HepG2 (cell line): ENCODE results near the gene STAT1. TPM values are rescaled to one million over a fixed set of nuclear protein-coding genes. Genes with fewer than 3 reads are reported as not detected.

ENCODE experiments used
- CBX1 ChIP-seq: IDR thresholded peaks from one replicate; pipeline ENCODE4 v1.6.1; 2016; ENCODE audit warnings: antibody characterized with exemption, low read depth
- ELF4 ChIP-seq: sonication (generic); formaldehyde crosslinking; IDR thresholded peaks from 2 replicates; pipeline ENCODE4 v1.5.0; 2020; ENCODE audit warnings: missing genetic modification reagents, mild to moderate bottlenecking, moderate library complexity, borderline replicate concordance
- GTF3A ChIP-seq: sonication (generic); formaldehyde crosslinking; conservative IDR thresholded peaks from 2 replicates; pipeline ENCODE4 v1.4.0; 2020; ENCODE audit warnings: mild to moderate bottlenecking, missing genetic modification reagents
- PRPF4 ChIP-seq: fragments of 200-400 bp; formaldehyde crosslinking; IDR thresholded peaks from 2 replicates; pipeline ENCODE4 v1.6.1; 2016; ENCODE audit warnings: low read length, low read depth; ENCODE audit not compliant: poor library complexity, severe bottlenecking
- RARG ChIP-seq: sonication (generic); formaldehyde crosslinking; IDR thresholded peaks from 2 replicates; pipeline ENCODE4 v1.4.0; 2020; ENCODE audit warnings: low read depth, mild to moderate bottlenecking, missing genetic modification reagents
- TEAD3 ChIP-seq: optimal IDR thresholded peaks from 2 replicates; pipeline ENCODE3; 2016; ENCODE audit warnings: borderline replicate concordance
- ZBTB49 ChIP-seq: sonication (generic); formaldehyde crosslinking; IDR thresholded peaks from 2 replicates; pipeline ENCODE4 v1.4.0; 2020; ENCODE audit warnings: missing genetic modification reagents, borderline replicate concordance
- ZBTB8A ChIP-seq: sonication (generic); formaldehyde crosslinking; IDR thresholded peaks from 2 replicates; pipeline ENCODE4 v1.4.0; 2020; ENCODE audit warnings: mild to moderate bottlenecking, low read depth, missing genetic modification reagents, borderline replicate concordance
- ZNF260 ChIP-seq: sonication (generic); formaldehyde crosslinking; IDR thresholded peaks from 2 replicates; pipeline ENCODE4 v1.4.0; 2020; ENCODE audit warnings: missing genetic modification reagents, low read depth, mild to moderate bottlenecking, borderline replicate concordance
- ZNF557 ChIP-seq: sonication (generic); formaldehyde crosslinking; IDR thresholded peaks from 2 replicates; pipeline ENCODE4 v1.4.0; 2020; ENCODE audit warnings: missing genetic modification reagents
- polyA plus RNA-seq, 8 experiments: library from polyadenylated mRNA; depleted of rRNA in 3 of 8; stranded (reverse) in 7 of 8; unstranded in 1 of 8; fragments of >200 nt; fragmentation: Illumina TruSeq in 4 of 8; extraction: Trizol in 4 of 8; gene quantifications; 2 replicates each; pipeline versions ENCODE4 v1.2.1 to v1.2.3, GENCODE V29; 2011 to 2016; ENCODE audit warnings: low read depth in 4 of 8, missing spikeins in 1 of 8, mixed read lengths in 1 of 8; ENCODE audit not compliant: insufficient read depth in 1 of 8
- total RNA-seq, 5 experiments: library from RNA; depleted of rRNA; stranded (reverse); fragments of >200 nt; fragmentation: Illumina TruSeq; extraction: Trizol; gene quantifications; 2 replicates each; pipeline ENCODE4 v1.2.3, GENCODE V29; 2016; ENCODE audit warnings: low read depth in 1 of 5
- TF ChIP-seq, protein P1 (sequence below): sonication (generic); formaldehyde crosslinking; IDR thresholded peaks from 2 replicates; pipeline ENCODE4 v1.4.0; 2020; ENCODE audit warnings: missing genetic modification reagents, borderline replicate concordance
- TF ChIP-seq, protein P2 (sequence below): IDR thresholded peaks from 2 replicates; pipeline ENCODE4 v1.6.1; 2012; ENCODE audit warnings: low read length, improper control_type of control experiment
- TF ChIP-seq, protein P3 (sequence below): sonication (generic); formaldehyde crosslinking; IDR thresholded peaks from 2 replicates; pipeline ENCODE4 v1.5.0; 2020; ENCODE audit warnings: missing genetic modification reagents

Gene STAT1
- total and polyA plus RNA-seq, 2 of the 13 experiments (the other 11 are each of a cell fraction or from before 2014, with no cell fraction given), result 21.8 to 59.6 TPM

DNA sequence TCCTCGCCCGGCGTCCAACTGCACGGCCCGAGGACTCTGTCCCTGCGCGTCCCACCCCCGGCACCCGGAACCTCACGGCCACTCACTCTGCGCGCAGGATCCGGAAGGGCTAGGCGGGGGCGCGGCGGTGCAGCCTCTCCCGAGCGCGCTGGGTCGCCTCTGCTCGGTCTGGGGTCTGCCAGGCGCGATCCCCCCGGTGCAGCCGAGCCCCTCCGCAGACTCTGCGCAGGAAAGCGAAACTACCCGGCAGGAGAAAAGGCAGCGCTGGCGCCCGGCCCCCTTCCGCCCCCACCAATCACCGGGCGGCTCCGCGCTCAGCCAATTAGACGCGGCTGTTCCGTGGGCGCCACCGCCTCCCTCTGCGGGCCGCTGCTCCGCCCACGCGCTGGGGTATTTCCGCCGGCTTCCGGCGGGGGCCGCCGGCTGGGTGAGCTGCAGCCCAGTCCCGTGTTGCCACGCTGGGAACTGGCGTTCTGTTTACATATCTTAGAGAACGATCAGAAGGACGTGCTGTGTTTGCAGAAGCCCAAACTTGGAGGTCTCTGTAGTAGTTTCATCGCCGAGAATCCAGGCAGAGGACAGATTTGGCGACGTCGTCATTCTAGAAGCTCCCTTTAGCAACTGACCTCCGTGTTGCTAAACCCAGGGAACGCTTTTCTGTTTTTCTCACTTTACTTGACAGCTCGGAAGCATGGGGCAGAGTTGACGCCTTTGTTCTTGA is at the start of gene STAT1 (continued):
- TF ChIP-seq RARG (CRISPR knock-in tag) (peak; percentile 81), ZBTB8A (CRISPR knock-in tag) (peak; percentile 85; the same call in 1 of the 2 replicates), GTF3A (CRISPR knock-in tag) (peak; percentile 80; the same call in 1 of the 2 replicates), CBX1 (peak; percentile 96), ZNF260 (CRISPR knock-in tag) (no peak), ZNF557 (CRISPR knock-in tag) (no peak), ZBTB49 (CRISPR knock-in tag) (no peak), ELF4 (no peak; the same call in 1 of the 2 replicates), PRPF4 (no peak), TEAD3 (CRISPR knock-in tag) (peak; percentile 92)
- TF ChIP-seq, protein P1, sequence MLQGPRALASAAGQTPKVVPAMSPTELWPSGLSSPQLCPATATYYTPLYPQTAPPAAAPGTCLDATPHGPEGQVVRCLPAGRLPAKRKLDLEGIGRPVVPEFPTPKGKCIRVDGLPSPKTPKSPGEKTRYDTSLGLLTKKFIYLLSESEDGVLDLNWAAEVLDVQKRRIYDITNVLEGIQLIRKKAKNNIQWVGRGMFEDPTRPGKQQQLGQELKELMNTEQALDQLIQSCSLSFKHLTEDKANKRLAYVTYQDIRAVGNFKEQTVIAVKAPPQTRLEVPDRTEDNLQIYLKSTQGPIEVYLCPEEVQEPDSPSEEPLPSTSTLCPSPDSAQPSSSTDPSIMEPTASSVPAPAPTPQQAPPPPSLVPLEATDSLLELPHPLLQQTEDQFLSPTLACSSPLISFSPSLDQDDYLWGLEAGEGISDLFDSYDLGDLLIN (CRISPR knock-in tag), result no peak
- TF ChIP-seq, protein P2, sequence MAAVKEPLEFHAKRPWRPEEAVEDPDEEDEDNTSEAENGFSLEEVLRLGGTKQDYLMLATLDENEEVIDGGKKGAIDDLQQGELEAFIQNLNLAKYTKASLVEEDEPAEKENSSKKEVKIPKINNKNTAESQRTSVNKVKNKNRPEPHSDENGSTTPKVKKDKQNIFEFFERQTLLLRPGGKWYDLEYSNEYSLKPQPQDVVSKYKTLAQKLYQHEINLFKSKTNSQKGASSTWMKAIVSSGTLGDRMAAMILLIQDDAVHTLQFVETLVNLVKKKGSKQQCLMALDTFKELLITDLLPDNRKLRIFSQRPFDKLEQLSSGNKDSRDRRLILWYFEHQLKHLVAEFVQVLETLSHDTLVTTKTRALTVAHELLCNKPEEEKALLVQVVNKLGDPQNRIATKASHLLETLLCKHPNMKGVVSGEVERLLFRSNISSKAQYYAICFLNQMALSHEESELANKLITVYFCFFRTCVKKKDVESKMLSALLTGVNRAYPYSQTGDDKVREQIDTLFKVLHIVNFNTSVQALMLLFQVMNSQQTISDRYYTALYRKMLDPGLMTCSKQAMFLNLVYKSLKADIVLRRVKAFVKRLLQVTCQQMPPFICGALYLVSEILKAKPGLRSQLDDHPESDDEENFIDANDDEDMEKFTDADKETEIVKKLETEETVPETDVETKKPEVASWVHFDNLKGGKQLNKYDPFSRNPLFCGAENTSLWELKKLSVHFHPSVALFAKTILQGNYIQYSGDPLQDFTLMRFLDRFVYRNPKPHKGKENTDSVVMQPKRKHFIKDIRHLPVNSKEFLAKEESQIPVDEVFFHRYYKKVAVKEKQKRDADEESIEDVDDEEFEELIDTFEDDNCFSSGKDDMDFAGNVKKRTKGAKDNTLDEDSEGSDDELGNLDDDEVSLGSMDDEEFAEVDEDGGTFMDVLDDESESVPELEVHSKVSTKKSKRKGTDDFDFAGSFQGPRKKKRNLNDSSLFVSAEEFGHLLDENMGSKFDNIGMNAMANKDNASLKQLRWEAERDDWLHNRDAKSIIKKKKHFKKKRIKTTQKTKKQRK, result no peak
- TF ChIP-seq, protein P3, sequence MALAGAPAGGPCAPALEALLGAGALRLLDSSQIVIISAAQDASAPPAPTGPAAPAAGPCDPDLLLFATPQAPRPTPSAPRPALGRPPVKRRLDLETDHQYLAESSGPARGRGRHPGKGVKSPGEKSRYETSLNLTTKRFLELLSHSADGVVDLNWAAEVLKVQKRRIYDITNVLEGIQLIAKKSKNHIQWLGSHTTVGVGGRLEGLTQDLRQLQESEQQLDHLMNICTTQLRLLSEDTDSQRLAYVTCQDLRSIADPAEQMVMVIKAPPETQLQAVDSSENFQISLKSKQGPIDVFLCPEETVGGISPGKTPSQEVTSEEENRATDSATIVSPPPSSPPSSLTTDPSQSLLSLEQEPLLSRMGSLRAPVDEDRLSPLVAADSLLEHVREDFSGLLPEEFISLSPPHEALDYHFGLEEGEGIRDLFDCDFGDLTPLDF (CRISPR knock-in tag), result peak; percentile 83; the same call in 1 of the 2 replicates
